Tibial nerve (tissue), 4 donors: ENCODE data around the gene LSMEM2. TPM values are rescaled to one million over a fixed set of nuclear protein-coding genes. Genes with fewer than 3 reads are reported as not detected.

Source experiments
- DNase-seq, 2 donors: peaks; one replicate each; pipeline ENCODE4 v3.0.0-alpha.2; 2019; ENCODE audit warnings: low spot score in 2 of 2
- H3K27ac ChIP-seq, 4 donors: fragments of 200-600 bp; sonication (generic) in 3 of 4; one replicate each; pipeline ENCODE4 v1.5.1; 2017 to 2019; ENCODE audit warnings: mild to moderate bottlenecking in 1 of 4
- H3K27me3 ChIP-seq, 2 donors: fragments of 200-600 bp; sonication (generic) in 1 of 2; one replicate each; pipeline versions ENCODE4 v1.5.1 to v1.6.0; 2017 to 2019
- H3K36me3 ChIP-seq, 3 donors: fragments of 200-600 bp; sonication (generic); one replicate each; pipeline ENCODE4 v1.5.1; 2018 to 2019
- H3K4me1 ChIP-seq, 4 donors: fragments of 200-600 bp; sonication (generic) in 3 of 4; one replicate each; pipeline ENCODE4 v1.5.1; 2017 to 2019
- H3K4me3 ChIP-seq, 4 donors: fragments of 200-600 bp; sonication (generic) in 3 of 4; one replicate each; pipeline ENCODE4 v1.5.1; 2017 to 2019; ENCODE audit warnings: mild to moderate bottlenecking in 1 of 4, moderate library complexity in 1 of 4
- H3K9me3 ChIP-seq, 4 donors: fragments of 200-600 bp; sonication (generic) in 3 of 4; one replicate each; pipeline ENCODE4 v1.5.1; 2017 to 2019
- EP300 ChIP-seq, 2 donors: sonication (generic); formaldehyde crosslinking; IDR thresholded peaks; one replicate each; pipeline ENCODE4 v1.6.1; 2017; ENCODE audit warnings: antibody characterized with exemption in 2 of 2, mild to moderate bottlenecking in 1 of 2
- POLR2A ChIP-seq, 2 donors: fragments of 450-650 bp; IDR thresholded peaks; one replicate each; pipeline ENCODE4 v1.6.1; 2017; ENCODE audit warnings: antibody characterized with exemption in 2 of 2, mild to moderate bottlenecking in 2 of 2, moderate library complexity in 2 of 2
- WGBS, 2 donors: methylation state at CpG; one replicate each; pipeline ENCODE4 v1.1.5; 2018; 5-methylcytosine and 5-hydroxymethylcytosine counted together
- total RNA-seq, 4 donors: library from RNA; depleted of rRNA; stranded (reverse); fragments of >200 nt; gene quantifications; one replicate each; pipeline ENCODE4 v1.1.0, GENCODE V29; 2016
- TF ChIP-seq, protein P1 (sequence below), 5 experiments: fragments of 200-600 bp in 3 of 5; fragments of 450-650 bp in 2 of 5; sonication (generic) in 3 of 5; IDR thresholded peaks; one replicate each; pipeline ENCODE4 v1.5.1; 2016 to 2019; ENCODE audit warnings: antibody characterized with exemption in 5 of 5, mild to moderate bottlenecking in 3 of 5, moderate library complexity in 2 of 5

The LSMEM2 gene
- total RNA-seq, 4 donors from 2014 or later: 2.0 to 3.1 (median 2.5) TPM

DNA sequence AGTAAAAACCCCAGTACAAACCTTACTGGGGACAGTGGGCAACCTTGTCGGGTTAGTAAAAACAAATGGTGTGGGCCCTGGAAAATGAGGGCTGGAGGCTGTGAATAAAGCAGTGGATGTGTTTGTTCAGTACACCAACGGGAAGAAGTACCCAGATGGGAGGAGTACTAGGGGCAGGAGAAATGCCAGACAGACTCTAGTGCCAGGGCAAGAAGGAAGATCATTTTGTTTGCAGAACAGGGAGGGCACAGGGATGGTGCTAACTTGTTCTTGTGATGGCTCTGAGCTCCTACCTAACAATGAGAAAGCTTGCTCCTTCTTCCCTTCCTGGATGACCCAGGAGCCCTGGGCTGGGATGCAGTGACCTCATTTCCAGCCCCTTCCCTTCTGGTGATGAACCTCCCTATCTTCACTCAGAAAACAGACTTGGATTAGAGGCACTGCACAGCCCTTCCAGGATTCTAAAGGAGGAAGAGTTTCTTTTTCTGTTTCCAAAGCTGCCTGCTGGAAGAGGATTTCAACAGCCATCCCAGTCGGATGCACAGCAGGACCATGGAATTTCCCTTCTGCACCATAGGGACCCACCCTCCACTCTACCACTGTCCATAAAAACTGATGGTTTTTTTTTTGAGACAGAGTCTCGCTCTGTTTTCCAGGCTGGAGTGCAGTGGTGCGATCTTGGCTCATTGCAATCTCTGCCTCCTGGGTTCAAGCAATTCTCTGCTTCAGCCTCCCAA is 55.6 kb downstream of the LSMEM2 start:
- Histone ChIP-seq H3K36me3 (peaks cover 5 to 31% (median 17%) of the 10 kb centered on the region in 3 donors), H3K27me3 (no peaks in the 10 kb centered on the region), H3K27ac (peak overlapping the region; percentile 51 to 100 (median 83)), H3K4me3 (no peak overlapping the region), H3K4me1 (peaks cover 0 to 65% (median 45%) of the 10 kb centered on the region in 4 donors), H3K9me3 (no peaks in the 10 kb centered on the region)
- no peak for DNase-seq
- no peak for TF ChIP-seq POLR2A (IDR thresholded peaks at IDR 0.05)
- TF ChIP-seq EP300 (IDR thresholded peaks at IDR 0.05): no peak
- TF ChIP-seq, protein P1, sequence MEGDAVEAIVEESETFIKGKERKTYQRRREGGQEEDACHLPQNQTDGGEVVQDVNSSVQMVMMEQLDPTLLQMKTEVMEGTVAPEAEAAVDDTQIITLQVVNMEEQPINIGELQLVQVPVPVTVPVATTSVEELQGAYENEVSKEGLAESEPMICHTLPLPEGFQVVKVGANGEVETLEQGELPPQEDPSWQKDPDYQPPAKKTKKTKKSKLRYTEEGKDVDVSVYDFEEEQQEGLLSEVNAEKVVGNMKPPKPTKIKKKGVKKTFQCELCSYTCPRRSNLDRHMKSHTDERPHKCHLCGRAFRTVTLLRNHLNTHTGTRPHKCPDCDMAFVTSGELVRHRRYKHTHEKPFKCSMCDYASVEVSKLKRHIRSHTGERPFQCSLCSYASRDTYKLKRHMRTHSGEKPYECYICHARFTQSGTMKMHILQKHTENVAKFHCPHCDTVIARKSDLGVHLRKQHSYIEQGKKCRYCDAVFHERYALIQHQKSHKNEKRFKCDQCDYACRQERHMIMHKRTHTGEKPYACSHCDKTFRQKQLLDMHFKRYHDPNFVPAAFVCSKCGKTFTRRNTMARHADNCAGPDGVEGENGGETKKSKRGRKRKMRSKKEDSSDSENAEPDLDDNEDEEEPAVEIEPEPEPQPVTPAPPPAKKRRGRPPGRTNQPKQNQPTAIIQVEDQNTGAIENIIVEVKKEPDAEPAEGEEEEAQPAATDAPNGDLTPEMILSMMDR (IDR thresholded peaks at IDR 0.05): no peak
- 40 to 49% methylated on average over 5 of the region's 5 CpGs for WGBS, 2 donors

DNA sequence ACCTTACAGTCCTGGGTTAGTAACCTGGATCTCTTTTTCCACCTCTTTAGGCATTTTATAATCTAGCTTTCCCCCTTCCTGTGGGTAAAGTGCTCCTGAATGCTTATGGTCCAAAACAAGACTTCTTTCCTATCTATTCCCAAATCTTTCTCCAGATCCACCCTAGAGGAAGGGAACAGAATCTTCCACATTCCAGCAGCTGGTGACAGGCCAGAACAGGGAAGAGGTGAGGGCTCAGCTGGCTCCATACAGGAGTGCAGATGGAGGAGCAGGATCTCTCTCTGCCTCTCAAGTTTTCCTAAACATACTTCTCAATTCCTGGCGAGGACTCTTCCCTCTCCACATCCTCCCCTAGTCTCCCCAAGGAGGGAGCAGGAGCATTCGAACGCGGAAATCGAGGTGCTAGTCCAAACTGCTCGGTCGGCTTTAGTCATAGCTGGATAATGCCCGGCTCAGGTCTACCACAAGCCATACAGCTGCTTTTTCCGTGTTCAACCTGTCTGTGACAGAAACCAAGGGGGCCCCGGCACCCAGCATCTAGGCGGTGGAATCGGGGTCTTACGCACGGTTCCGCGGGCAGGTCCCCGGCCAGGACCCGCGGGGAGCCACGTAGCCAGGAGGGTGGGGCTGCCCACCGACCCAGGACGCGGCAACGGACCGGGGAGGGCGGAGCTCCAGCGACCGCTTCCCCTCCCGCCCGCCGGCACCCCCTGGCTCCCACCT is 57.7 kb downstream of the LSMEM2 start:
- Histone ChIP-seq H3K27me3 (no peaks in the 10 kb centered on the region), H3K27ac (peak overlapping the region; percentile 97 to 100 (median 98)), H3K4me3 (peak overlapping the region; percentile 68 to 87 (median 82)), H3K36me3 (peaks cover 0 to 10% (median 0%) of the 10 kb centered on the region in 3 donors), H3K4me1 (peaks cover 0 to 86% (median 55%) of the 10 kb centered on the region in 4 donors), H3K9me3 (no peaks in the 10 kb centered on the region)
- 0 to 1% methylated on average over 17 to 20 of the region's 31 CpGs for WGBS, 2 donors
- DNase-seq: no peak
- TF ChIP-seq EP300 (IDR thresholded peaks at IDR 0.05) (no peak), POLR2A (IDR thresholded peaks at IDR 0.05) (no peak)
- TF ChIP-seq, protein P1 (IDR thresholded peaks at IDR 0.05): no peak

DNA sequence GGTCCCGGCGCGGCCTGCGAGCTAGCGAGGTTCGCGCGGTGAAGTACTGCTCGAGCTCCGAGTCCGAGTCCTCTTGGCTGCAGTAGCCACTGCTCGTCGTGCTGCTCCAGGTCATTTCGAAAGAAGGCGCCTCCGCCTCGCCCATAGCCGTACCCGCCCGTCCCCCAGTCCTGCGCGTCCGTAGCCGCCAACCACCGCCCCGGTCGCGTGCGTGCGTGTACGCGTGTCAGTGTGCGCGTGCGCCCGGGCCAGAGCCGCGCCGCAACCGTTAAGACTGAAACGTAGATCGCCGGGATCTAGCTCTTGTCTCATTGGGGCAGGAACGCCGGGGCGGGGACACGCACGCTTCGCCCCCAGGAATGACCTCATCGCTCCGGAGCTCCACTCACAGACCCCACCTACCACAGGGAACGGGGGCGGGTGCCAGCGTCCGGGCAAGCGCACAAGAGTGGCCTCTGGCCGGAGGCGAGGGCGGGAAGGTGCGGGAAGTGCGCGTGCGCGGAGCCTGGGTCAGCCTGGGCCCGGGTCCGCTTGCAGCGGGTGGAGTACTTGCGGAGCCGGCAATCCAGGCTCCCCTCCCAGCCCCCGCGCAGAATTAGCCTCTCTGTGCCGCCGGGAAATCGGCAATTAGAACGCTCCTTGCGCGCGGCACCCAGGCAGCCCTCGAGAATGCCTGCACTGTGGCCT is 58.4 kb downstream of the LSMEM2 start:
- WGBS, 2 donors: 0% methylated on average over 3 to 66 of the region's 79 CpGs
- peaks cover 0 to 3% (median 0%) of the 10 kb centered on the region in 3 donors for H3K36me3 ChIP-seq
- H3K27ac ChIP-seq: peak overlapping the region; percentile 97 to 100 (median 98)
- TF ChIP-seq, protein P1 (IDR thresholded peaks at IDR 0.05): no peak
- TF ChIP-seq EP300 (IDR thresholded peaks at IDR 0.05): peak; percentile 99
- TF ChIP-seq POLR2A (IDR thresholded peaks at IDR 0.05): peak; percentile 65 to 96
- peaks cover 0 to 89% (median 55%) of the 10 kb centered on the region in 4 donors for H3K4me1 ChIP-seq
- peak; percentile 98 to 99 for DNase-seq
- no peaks in the 10 kb centered on the region for H3K9me3 ChIP-seq
- no peaks in the 10 kb centered on the region for H3K27me3 ChIP-seq
- H3K4me3 ChIP-seq: peak overlapping the region; percentile 68 to 87 (median 82)

Other genes with a start within 250 kb of the LSMEM2 start
- gene RBM5, start 190.2 kb upstream of the LSMEM2 start, total RNA-seq: 100 to 1,000 TPM; 229 to 286 (median 260) TPM
- gene SEMA3F, start 123.8 kb upstream of the LSMEM2 start, total RNA-seq: 10 to 100 TPM; 14.4 to 58.5 (median 17.4) TPM
- gene GNAT1, start 87.5 kb upstream of the LSMEM2 start, total RNA-seq: not detected
- gene SLC38A3, start 73.8 kb upstream of the LSMEM2 start, total RNA-seq: 1 to 10 TPM in 2 of 4 donors, under 1 TPM in 2; 0.21 to 8.1 (median 1.5) TPM
- 100 to 1,000 TPM; 201 to 265 (median 243) TPM for gene GNAI2, start 42.9 kb upstream of the LSMEM2 start, total RNA-seq
- 100 to 1,000 TPM; 251 to 334 (median 261) TPM for gene SEMA3B, start 9.9 kb upstream of the LSMEM2 start, total RNA-seq
- gene IFRD2, start 13.3 kb downstream of the LSMEM2 start, total RNA-seq: 100 to 1,000 TPM in 1 of 4 donors, 10 to 100 TPM in 3; 42.0 to 129 (median 56.2) TPM
- gene HYAL3, start 20.3 kb downstream of the LSMEM2 start, total RNA-seq: 10 to 100 TPM in 1 of 4 donors, 1 to 10 TPM in 3; 1.2 to 17.9 (median 1.8) TPM
- gene NAA80, start 20.3 kb downstream of the LSMEM2 start, total RNA-seq: 10 to 100 TPM; 12.6 to 24.3 (median 15.9) TPM
- gene HYAL1, start 24.5 kb downstream of the LSMEM2 start, total RNA-seq: 10 to 100 TPM; 16.5 to 26.5 (median 20.8) TPM
- gene HYAL2, start 43.7 kb downstream of the LSMEM2 start, total RNA-seq: 100 to 1,000 TPM in 2 of 4 donors, 10 to 100 TPM in 2; 86.9 to 169 (median 129) TPM
- 10 to 100 TPM; 19.0 to 31.9 (median 20.8) TPM for gene TUSC2, start 49.1 kb downstream of the LSMEM2 start, total RNA-seq
- gene RASSF1, start 61.7 kb downstream of the LSMEM2 start, total RNA-seq: 10 to 100 TPM; 77.4 to 99.0 (median 82.6) TPM
- 1 to 10 TPM in 2 of 4 donors, under 1 TPM in 1, not detected in 1; 0.30 to 1.7 (median 1.3) TPM for gene ZMYND10, start 66.6 kb downstream of the LSMEM2 start, total RNA-seq
- gene NPRL2, start 71.7 kb downstream of the LSMEM2 start, total RNA-seq: 10 to 100 TPM; 22.7 to 35.2 (median 27.2) TPM
- gene CYB561D2, start 71.8 kb downstream of the LSMEM2 start, total RNA-seq: 10 to 100 TPM; 16.2 to 21.6 (median 19.2) TPM
- 10 to 100 TPM; 56.7 to 72.4 (median 68.2) TPM for gene TMEM115, start 80.4 kb downstream of the LSMEM2 start, total RNA-seq
- 1 to 10 TPM in 2 of 4 donors, under 1 TPM in 2; 0.84 to 2.0 (median 1.2) TPM for gene CACNA2D2, start 224.5 kb downstream of the LSMEM2 start, total RNA-seq